MM.1S (cell line): Measurements from ENCODE around the gene NPEPL1.
"Not testable (repeated sequence)": the region's sequence is repeated elsewhere in the genome, so short reads cannot be mapped to it uniquely, and the experiment has no call there.

Experiments used
- EZH2 ChIP-seq: fragments of 300-600 bp; sonication (generic); optimal IDR thresholded peaks from 2 replicates; pipeline ENCODE3; 2017; ENCODE audit warnings: low read depth, mild to moderate bottlenecking, antibody characterized with exemption, low read length, mixed read lengths
- EZH2phosphoT487 ChIP-seq: fragments of 300-600 bp; sonication (generic); IDR thresholded peaks from 2 replicates; pipeline ENCODE4 v1.6.1; 2018; ENCODE audit warnings: antibody characterized with exemption, low read length
- TF ChIP-seq, protein P1 (sequence below): fragments of 300-600 bp; sonication (generic); IDR thresholded peaks from 2 replicates; pipeline ENCODE4 v1.5.1; 2016; ENCODE audit warnings: antibody characterized with exemption, low read length, mixed read lengths

DNA sequence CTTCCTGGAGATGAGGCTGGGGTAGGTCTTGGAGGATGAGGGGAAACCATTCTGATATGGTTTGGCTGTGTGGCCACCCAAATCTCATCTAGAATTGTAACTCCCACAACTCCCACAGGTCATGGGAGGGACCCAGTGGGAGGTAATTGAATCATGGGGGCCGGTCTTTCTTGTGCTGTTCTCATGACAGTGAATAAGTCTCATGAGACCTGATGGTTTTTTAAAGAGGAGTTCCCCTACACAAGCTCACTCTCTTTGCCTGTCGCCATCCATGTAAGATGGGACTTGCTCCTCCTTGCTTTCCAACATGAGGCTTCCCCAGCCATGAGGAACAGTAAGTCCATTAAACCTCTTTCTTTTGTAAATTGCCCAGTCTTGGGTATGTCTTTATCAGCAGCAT lies 58.1 kb downstream of the NPEPL1 start:
- TF ChIP-seq, protein P1, sequence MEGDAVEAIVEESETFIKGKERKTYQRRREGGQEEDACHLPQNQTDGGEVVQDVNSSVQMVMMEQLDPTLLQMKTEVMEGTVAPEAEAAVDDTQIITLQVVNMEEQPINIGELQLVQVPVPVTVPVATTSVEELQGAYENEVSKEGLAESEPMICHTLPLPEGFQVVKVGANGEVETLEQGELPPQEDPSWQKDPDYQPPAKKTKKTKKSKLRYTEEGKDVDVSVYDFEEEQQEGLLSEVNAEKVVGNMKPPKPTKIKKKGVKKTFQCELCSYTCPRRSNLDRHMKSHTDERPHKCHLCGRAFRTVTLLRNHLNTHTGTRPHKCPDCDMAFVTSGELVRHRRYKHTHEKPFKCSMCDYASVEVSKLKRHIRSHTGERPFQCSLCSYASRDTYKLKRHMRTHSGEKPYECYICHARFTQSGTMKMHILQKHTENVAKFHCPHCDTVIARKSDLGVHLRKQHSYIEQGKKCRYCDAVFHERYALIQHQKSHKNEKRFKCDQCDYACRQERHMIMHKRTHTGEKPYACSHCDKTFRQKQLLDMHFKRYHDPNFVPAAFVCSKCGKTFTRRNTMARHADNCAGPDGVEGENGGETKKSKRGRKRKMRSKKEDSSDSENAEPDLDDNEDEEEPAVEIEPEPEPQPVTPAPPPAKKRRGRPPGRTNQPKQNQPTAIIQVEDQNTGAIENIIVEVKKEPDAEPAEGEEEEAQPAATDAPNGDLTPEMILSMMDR = not testable (repeated sequence)
- not testable (repeated sequence) for TF ChIP-seq EZH2, EZH2phosphoT487
